ENCODE data around the gene PTPRD.

The PTPRD gene

DNA sequence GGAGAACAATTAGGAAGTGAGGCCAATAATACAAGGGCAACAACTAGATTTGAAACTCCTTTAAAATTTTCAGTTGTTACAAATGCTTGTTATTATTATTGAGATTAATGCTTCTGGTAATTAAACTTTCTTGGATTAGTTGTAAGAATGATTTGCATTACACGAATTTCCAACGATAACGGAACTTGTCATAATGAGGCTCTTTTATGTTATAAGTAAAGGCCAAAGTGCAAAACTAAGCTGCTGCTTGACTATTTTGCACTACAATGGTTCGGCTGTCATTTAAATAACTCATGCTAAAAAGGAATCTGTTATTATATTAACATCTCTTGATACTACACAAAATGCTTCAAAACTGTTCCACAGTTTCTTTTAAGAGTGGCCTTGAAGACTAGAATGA lies 1007.1 kb downstream of the PTPRD start:
- TF ChIP-seq TAF1 (IDR thresholded peaks at IDR 0.05; ENCODE audit: borderline replicate concordance, insufficient read depth, low read length) (no peak), SIN3A (IDR thresholded peaks at IDR 0.05; ENCODE audit: borderline replicate concordance, insufficient read depth, low read length) (no peak), FOXP2 (optimal IDR thresholded peaks at IDR 0.05; ENCODE audit: borderline replicate concordance, extremely low read depth, extremely low read length, insufficient read depth) (no peak), POLR2AphosphoS5 (IDR thresholded peaks at IDR 0.05; ENCODE audit: low read depth, low read length) (no peak)
- TF ChIP-seq, protein P1, sequence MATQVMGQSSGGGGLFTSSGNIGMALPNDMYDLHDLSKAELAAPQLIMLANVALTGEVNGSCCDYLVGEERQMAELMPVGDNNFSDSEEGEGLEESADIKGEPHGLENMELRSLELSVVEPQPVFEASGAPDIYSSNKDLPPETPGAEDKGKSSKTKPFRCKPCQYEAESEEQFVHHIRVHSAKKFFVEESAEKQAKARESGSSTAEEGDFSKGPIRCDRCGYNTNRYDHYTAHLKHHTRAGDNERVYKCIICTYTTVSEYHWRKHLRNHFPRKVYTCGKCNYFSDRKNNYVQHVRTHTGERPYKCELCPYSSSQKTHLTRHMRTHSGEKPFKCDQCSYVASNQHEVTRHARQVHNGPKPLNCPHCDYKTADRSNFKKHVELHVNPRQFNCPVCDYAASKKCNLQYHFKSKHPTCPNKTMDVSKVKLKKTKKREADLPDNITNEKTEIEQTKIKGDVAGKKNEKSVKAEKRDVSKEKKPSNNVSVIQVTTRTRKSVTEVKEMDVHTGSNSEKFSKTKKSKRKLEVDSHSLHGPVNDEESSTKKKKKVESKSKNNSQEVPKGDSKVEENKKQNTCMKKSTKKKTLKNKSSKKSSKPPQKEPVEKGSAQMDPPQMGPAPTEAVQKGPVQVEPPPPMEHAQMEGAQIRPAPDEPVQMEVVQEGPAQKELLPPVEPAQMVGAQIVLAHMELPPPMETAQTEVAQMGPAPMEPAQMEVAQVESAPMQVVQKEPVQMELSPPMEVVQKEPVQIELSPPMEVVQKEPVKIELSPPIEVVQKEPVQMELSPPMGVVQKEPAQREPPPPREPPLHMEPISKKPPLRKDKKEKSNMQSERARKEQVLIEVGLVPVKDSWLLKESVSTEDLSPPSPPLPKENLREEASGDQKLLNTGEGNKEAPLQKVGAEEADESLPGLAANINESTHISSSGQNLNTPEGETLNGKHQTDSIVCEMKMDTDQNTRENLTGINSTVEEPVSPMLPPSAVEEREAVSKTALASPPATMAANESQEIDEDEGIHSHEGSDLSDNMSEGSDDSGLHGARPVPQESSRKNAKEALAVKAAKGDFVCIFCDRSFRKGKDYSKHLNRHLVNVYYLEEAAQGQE (IDR thresholded peaks at IDR 0.05; ENCODE audit: insufficient read depth in 1 of 2, low read depth in 2 of 2, low read length in 2 of 2) = no peak

DNA sequence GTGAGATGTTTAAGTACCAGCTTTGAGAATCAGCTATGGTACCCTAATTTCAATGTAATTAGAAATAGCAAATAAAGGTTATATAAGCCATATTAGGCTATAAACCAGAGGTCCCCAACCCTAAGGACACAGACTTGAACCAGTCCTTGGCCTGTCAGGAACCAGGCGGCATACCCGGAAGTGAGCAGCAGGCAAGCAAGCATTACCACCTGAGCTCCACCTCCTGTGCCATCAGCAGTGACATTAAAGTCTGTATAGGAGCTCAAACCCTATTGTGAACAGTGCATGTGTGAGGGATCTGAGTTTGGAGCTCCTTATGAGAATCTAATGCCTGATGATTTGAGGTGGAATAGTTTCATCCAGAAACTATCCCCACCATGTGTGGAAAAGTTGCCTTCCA lies 1009.5 kb downstream of the PTPRD start:
- TF ChIP-seq TAF1 (IDR thresholded peaks at IDR 0.05; ENCODE audit: borderline replicate concordance, insufficient read depth, low read length) (no peak), FOXP2 (optimal IDR thresholded peaks at IDR 0.05; ENCODE audit: borderline replicate concordance, extremely low read depth, extremely low read length, insufficient read depth) (no peak)
- TF ChIP-seq, protein P1 (IDR thresholded peaks at IDR 0.05; ENCODE audit: insufficient read depth in 1 of 2, low read depth in 2 of 2, low read length in 2 of 2) = no peak

- TF ChIP-seq TAF1 (IDR thresholded peaks at IDR 0.05; ENCODE audit: borderline replicate concordance, insufficient read depth, low read length) (no peak), POLR2AphosphoS5 (IDR thresholded peaks at IDR 0.05; ENCODE audit: low read depth, low read length) (no peak), FOXP2 (optimal IDR thresholded peaks at IDR 0.05; ENCODE audit: borderline replicate concordance, extremely low read depth, extremely low read length, insufficient read depth) (no peak), SIN3A (IDR thresholded peaks at IDR 0.05; ENCODE audit: borderline replicate concordance, insufficient read depth, low read length) (no peak)
- TF ChIP-seq, protein P1 (IDR thresholded peaks at IDR 0.05; ENCODE audit: insufficient read depth in 1 of 2, low read depth in 2 of 2, low read length in 2 of 2) = no peak
Measured at GRCh38 chr9:9598723-9599122, 1014.1 kb downstream of the PTPRD start.

DNA sequence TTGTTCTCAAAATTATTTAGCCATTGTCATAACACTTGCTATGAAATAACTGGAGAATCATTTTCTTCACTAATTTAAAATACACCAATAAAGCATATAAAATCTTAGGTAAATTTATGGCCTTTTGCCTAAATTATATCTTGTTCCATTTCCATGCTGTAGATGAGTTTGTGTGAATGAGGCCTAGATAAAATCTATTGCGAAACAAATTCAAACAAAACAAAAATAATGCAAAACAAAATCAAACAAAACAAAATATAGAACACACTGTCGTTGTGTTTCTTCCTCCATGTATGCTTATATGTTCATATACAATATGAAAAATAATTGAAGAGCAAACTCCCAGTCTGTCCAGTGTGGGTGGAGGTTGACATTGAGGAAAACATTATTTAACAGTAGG lies 1020.7 kb downstream of the PTPRD start:
- TF ChIP-seq TAF1 (IDR thresholded peaks at IDR 0.05; ENCODE audit: borderline replicate concordance, insufficient read depth, low read length) (no peak), POLR2AphosphoS5 (IDR thresholded peaks at IDR 0.05; ENCODE audit: low read depth, low read length) (no peak), FOXP2 (optimal IDR thresholded peaks at IDR 0.05; ENCODE audit: borderline replicate concordance, extremely low read depth, extremely low read length, insufficient read depth) (no peak), SIN3A (IDR thresholded peaks at IDR 0.05; ENCODE audit: borderline replicate concordance, insufficient read depth, low read length) (no peak)
- TF ChIP-seq, protein P1 (IDR thresholded peaks at IDR 0.05; ENCODE audit: insufficient read depth in 1 of 2, low read depth in 2 of 2, low read length in 2 of 2) = no peak

DNA sequence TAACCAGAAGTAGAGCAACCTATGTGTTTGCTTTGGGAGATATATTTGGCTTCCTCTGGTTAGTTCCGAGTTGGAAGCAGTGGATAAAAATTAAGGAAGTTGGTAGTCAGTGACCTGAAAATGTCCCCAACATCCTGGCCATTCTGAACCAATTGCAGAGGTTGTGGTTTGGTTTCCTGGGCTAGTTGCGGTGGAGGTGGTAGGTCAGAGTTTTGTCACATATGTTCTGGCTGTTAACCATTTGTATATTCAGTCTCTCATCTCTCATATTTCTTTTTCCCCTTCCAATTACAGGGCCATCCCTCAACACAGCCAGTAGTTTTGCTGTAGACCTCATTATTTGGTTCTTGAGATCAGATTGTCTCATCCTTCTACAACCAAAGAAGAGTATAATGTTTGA lies 1026.9 kb downstream of the PTPRD start:
- no peak for TF ChIP-seq FOXP2 (optimal IDR thresholded peaks at IDR 0.05; ENCODE audit: borderline replicate concordance, extremely low read depth, extremely low read length, insufficient read depth)
- TF ChIP-seq TAF1 (IDR thresholded peaks at IDR 0.05; ENCODE audit: borderline replicate concordance, insufficient read depth, low read length) = no peak
- TF ChIP-seq, protein P1 (IDR thresholded peaks at IDR 0.05; ENCODE audit: insufficient read depth in 1 of 2, low read depth in 2 of 2, low read length in 2 of 2) = no peak
- no peak for TF ChIP-seq POLR2AphosphoS5 (IDR thresholded peaks at IDR 0.05; ENCODE audit: low read depth, low read length)
- no peak for TF ChIP-seq SIN3A (IDR thresholded peaks at IDR 0.05; ENCODE audit: borderline replicate concordance, insufficient read depth, low read length)

All from PFSK-1 (cell line).